ENCODE measurements around the gene TRMT5. TPM values are rescaled to one million over a fixed set of nuclear protein-coding genes. Genes with fewer than 3 reads are reported as not detected.

Gene TRMT5
- total and polyA plus RNA-seq, 9 of the 15 experiments (the other 6 are each of a cell fraction or from before 2014, with no cell fraction given): 8.4 to 20.0 (median 15.1) TPM

DNA sequence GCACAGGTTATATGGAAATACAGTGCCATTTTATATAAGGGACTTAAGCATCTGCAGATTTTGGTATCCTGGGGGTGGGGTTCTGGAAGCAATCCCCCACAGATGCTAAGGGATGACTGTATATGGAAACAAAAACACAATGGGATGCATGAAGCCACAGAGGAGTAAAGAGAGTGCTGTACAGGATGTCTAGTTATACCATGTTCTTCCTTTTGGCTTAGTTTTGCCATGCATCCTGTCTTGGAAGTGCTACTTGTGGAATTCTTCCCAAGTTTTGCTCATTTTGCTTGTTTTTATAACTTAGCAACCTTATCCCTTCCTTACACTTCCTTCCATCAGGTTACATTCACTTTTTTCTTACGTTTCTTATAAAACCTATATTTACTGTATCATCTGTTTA lies 55.6 kb downstream of the TRMT5 start:
- no peaks in the 10 kb centered on the region for H3K36me3 ChIP-seq (ENCODE audit: control insufficient read depth, insufficient read depth, low read length)
- in situ Hi-C loops (cut with MboI) (no loop called here), intact Hi-C loops (cut with micrococcal nuclease) (no loop called here)
- no peak overlapping the region for H3K4me2 ChIP-seq (ENCODE audit: insufficient read depth, low read length)
- 57% methylated on average over 1 of the region's 1 CpG for WGBS (ENCODE audit: insufficient coverage, low coverage, missing lambda C conversion rate)
- no peak overlapping the region for H2AFZ ChIP-seq (ENCODE audit: low read depth, low read length)
- FAIRE-seq: no peak
- no peak overlapping the region for H3K27ac ChIP-seq (ENCODE audit: extremely low read depth, low read depth, low read length)
- H3K79me2 ChIP-seq (ENCODE audit: control insufficient read depth, insufficient read depth, low read length): no peaks in the 10 kb centered on the region
- no peak overlapping the region for H3K9ac ChIP-seq (ENCODE audit: insufficient read depth in 1 of 2, low read depth in 2 of 2, low read length in 2 of 2)
- POLR2A ChIA-PET: no interaction called here
- CTCF ChIA-PET (ENCODE audit: low intra/inter-chr PET ratio): no interaction called here
- H3K4me1 ChIP-seq (replicated peaks in 1 of 2; ENCODE audit: control insufficient read depth in 2 of 2, insufficient read depth in 2 of 2, low read length in 2 of 2): no peaks in the 10 kb centered on the region
- H3K9me1 ChIP-seq (ENCODE audit: control insufficient read depth, insufficient read depth, low read length): no peaks in the 10 kb centered on the region
- DNase-seq (ENCODE audit: extremely low read depth in 1 of 4, low spot score in 3 of 4): no peak
- H3K4me3 ChIP-seq: no peak overlapping the region
- H3K27me3 ChIP-seq (ENCODE audit: control insufficient read depth in 2 of 2, insufficient read depth in 2 of 2, low read length in 2 of 2): no peaks in the 10 kb centered on the region
- no peak for ATAC-seq
- no peaks in the 10 kb centered on the region; the same call in 1 of the 2 replicates for H3K9me3 ChIP-seq (replicated peaks; ENCODE audit: control insufficient read depth, insufficient read depth, low read depth, low read length)
- BruUV-seq (replicated peaks): no TSS peak
- no peaks in the 10 kb centered on the region for H4K20me1 ChIP-seq (replicated peaks; ENCODE audit: control insufficient read depth, insufficient read depth, low read length)
- TF ChIP-seq PHF8 (IDR thresholded peaks at IDR 0.05; ENCODE audit: borderline replicate concordance, low read length): no peak
- no peak for TF ChIP-seq TAL1 (IDR thresholded peaks at IDR 0.05)
- no peak for TF ChIP-seq ZNF561 (CRISPR knock-in tag; conservative IDR thresholded peaks at IDR 0.05)
- no peak for TF ChIP-seq GABPA (tag; conservative IDR thresholded peaks at IDR 0.05; ENCODE audit: low read depth)
- TF ChIP-seq, protein P1, sequence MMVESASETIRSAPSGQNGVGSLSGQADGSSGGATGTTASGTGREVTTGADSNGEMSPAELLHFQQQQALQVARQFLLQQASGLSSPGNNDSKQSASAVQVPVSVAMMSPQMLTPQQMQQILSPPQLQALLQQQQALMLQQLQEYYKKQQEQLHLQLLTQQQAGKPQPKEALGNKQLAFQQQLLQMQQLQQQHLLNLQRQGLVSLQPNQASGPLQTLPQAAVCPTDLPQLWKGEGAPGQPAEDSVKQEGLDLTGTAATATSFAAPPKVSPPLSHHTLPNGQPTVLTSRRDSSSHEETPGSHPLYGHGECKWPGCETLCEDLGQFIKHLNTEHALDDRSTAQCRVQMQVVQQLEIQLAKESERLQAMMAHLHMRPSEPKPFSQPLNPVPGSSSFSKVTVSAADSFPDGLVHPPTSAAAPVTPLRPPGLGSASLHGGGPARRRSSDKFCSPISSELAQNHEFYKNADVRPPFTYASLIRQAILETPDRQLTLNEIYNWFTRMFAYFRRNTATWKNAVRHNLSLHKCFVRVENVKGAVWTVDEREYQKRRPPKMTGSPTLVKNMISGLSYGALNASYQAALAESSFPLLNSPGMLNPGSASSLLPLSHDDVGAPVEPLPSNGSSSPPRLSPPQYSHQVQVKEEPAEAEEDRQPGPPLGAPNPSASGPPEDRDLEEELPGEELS (CRISPR knock-in tag; IDR thresholded peaks at IDR 0.05; ENCODE audit: borderline replicate concordance): no peak
- TF ChIP-seq ZNF140 (CRISPR knock-in tag; IDR thresholded peaks at IDR 0.05): no peak
- TF ChIP-seq ZFP1 (CRISPR knock-in tag; IDR thresholded peaks at IDR 0.05): no peak
- TF ChIP-seq, protein P2, sequence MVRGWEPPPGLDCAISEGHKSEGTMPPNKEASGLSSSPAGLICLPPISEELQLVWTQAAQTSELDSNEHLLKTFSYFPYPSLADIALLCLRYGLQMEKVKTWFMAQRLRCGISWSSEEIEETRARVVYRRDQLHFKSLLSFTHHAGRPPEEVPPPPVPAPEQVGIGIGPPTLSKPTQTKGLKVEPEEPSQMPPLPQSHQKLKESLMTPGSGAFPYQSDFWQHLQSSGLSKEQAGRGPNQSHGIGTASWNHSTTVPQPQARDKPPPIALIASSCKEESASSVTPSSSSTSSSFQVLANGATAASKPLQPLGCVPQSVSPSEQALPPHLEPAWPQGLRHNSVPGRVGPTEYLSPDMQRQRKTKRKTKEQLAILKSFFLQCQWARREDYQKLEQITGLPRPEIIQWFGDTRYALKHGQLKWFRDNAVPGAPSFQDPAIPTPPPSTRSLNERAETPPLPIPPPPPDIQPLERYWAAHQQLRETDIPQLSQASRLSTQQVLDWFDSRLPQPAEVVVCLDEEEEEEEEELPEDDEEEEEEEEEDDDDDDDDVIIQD (CRISPR knock-in tag; IDR thresholded peaks at IDR 0.05): no peak
- TF ChIP-seq HCFC1 (IDR thresholded peaks at IDR 0.05; ENCODE audit: low read depth, low read length): no peak
- TF ChIP-seq ZNF586 (CRISPR knock-in tag; conservative IDR thresholded peaks at IDR 0.05): no peak
- TF ChIP-seq, protein P3, sequence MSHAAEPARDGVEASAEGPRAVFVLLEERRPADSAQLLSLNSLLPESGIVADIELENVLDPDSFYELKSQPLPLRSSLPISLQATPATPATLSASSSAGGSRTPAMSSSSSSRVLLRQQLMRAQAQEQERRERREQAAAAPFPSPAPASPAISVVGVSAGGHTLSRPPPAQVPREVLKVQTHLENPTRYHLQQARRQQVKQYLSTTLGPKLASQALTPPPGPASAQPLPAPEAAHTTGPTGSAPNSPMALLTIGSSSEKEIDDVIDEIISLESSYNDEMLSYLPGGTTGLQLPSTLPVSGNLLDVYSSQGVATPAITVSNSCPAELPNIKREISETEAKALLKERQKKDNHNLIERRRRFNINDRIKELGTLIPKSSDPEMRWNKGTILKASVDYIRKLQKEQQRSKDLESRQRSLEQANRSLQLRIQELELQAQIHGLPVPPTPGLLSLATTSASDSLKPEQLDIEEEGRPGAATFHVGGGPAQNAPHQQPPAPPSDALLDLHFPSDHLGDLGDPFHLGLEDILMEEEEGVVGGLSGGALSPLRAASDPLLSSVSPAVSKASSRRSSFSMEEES (CRISPR knock-in tag; IDR thresholded peaks at IDR 0.05): no peak
- TF ChIP-seq, protein P4, sequence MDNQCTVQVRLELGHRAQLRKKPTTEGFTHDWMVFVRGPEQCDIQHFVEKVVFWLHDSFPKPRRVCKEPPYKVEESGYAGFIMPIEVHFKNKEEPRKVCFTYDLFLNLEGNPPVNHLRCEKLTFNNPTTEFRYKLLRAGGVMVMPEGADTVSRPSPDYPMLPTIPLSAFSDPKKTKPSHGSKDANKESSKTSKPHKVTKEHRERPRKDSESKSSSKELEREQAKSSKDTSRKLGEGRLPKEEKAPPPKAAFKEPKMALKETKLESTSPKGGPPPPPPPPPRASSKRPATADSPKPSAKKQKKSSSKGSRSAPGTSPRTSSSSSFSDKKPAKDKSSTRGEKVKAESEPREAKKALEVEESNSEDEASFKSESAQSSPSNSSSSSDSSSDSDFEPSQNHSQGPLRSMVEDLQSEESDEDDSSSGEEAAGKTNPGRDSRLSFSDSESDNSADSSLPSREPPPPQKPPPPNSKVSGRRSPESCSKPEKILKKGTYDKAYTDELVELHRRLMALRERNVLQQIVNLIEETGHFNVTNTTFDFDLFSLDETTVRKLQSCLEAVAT (IDR thresholded peaks at IDR 0.05): no peak
